Colonic mucosa (tissue), 4 donors: ENCODE measurements around the gene PPARA. TPM values are rescaled to one million over a fixed set of nuclear protein-coding genes. Genes with fewer than 3 reads are reported as not detected.
A peak's percentile ranks its signal among the peaks of the same experiment; 100 is the strongest.
"Not testable (repeated sequence)": the region's sequence is repeated elsewhere in the genome, so short reads cannot be mapped to it uniquely, and the experiment has no call there.

Experiments
- DNase-seq: peaks from one replicate; pipeline ENCODE4 v3.0.0-alpha.2; 2020
- H3K27ac ChIP-seq: fragments of 200-600 bp; one replicate; pipeline ENCODE4 v1.8.0; 2021
- H3K27me3 ChIP-seq: fragments of 200-600 bp; one replicate; pipeline ENCODE4 v1.8.0; 2021
- H3K36me3 ChIP-seq: fragments of 200-600 bp; one replicate; pipeline ENCODE4 v1.8.0; 2021
- H3K4me1 ChIP-seq: fragments of 200-600 bp; one replicate; pipeline ENCODE4 v1.8.0; 2021; ENCODE audit warnings: mild to moderate bottlenecking
- H3K4me3 ChIP-seq: fragments of 200-600 bp; one replicate; pipeline ENCODE4 v1.8.0; 2021
- H3K9ac ChIP-seq, 2 donors: one replicate each; pipeline ENCODE4 v1.7.0; 2013; ENCODE audit warnings: control low read depth in 2 of 2, low read depth in 2 of 2, low read length in 2 of 2
- H3K9me3 ChIP-seq: fragments of 200-600 bp; one replicate; pipeline ENCODE4 v1.8.0; 2021
- CTCF ChIP-seq: fragments of 200-600 bp; IDR thresholded peaks from one replicate; pipeline ENCODE4 v1.8.0; 2022; ENCODE audit warnings: antibody characterized with exemption, mild to moderate bottlenecking
- intact Hi-C: fragments of 100-400 bp; cut with DNase I; formaldehyde crosslinking; loops from one replicate; pipeline ENCODE4 v1.14.1; 2022
- total RNA-seq, 2 donors: library from RNA; stranded (reverse); fragmentation: NEBNext Ultra II Directional in 1 of 2; extraction: Animal tissue kit (Norgen Biotek cat#: 25700) in 1 of 2; gene quantifications; one replicate each; pipeline ENCODE4 v1.2.1, GENCODE V29; 2021
- donor health status: healthy.
- donor health status: DM: no; HTN: no; CAD: no.
- donor health status: DM: no; HTN: no; CAD: no.

Gene PPARA
- total RNA-seq, 2 donors from 2014 or later = 59.8 to 74.8 TPM

- no peak overlapping the region for H3K4me3 ChIP-seq
- intact Hi-C loops = no loop called here
- DNase-seq = peak; percentile 51
- H3K4me1 ChIP-seq = peaks cover 29% of the 10 kb centered on the region
- H3K27ac ChIP-seq = peak overlapping the region; percentile 42
- H3K9me3 ChIP-seq = no peaks in the 10 kb centered on the region
- no peak overlapping the region for H3K9ac ChIP-seq
- TF ChIP-seq CTCF = no peak
- no peaks in the 10 kb centered on the region for H3K36me3 ChIP-seq
- H3K27me3 ChIP-seq = no peaks in the 10 kb centered on the region
These were observed 42.1 kb downstream of the PPARA start for GRCh38 chr22:46192210-46192993.

GRCh38 chr22:46193898-46194310 is 43.6 kb downstream of the PPARA start:
- H3K27ac ChIP-seq = peak overlapping the region; percentile 60
- H3K27me3 ChIP-seq = no peaks in the 10 kb centered on the region
- no peaks in the 10 kb centered on the region for H3K9me3 ChIP-seq
- H3K9ac ChIP-seq = peak overlapping the region in 1 of 2 donors; percentile 63
- H3K4me3 ChIP-seq = no peak overlapping the region
- no peak for TF ChIP-seq CTCF
- H3K36me3 ChIP-seq = no peaks in the 10 kb centered on the region
- peak; percentile 83 for DNase-seq
- intact Hi-C loops = no loop called here
- peaks cover 29% of the 10 kb centered on the region for H3K4me1 ChIP-seq

GRCh38 chr22:46195487-46196165 is 45.3 kb downstream of the PPARA start:
- no peak overlapping the region for H3K4me3 ChIP-seq
- DNase-seq = peak; percentile 91
- no peaks in the 10 kb centered on the region for H3K36me3 ChIP-seq
- peak overlapping the region; percentile 72 for H3K27ac ChIP-seq
- intact Hi-C loops = no loop called here
- no peak for TF ChIP-seq CTCF
- peak overlapping the region; percentile 26 to 73 for H3K9ac ChIP-seq
- no peaks in the 10 kb centered on the region for H3K27me3 ChIP-seq
- no peaks in the 10 kb centered on the region for H3K9me3 ChIP-seq
- peaks cover 29% of the 10 kb centered on the region for H3K4me1 ChIP-seq

- Histone ChIP-seq H3K4me3 (no peak overlapping the region), H3K27me3 (no peaks in the 10 kb centered on the region), H3K36me3 (no peaks in the 10 kb centered on the region), H3K9me3 (no peaks in the 10 kb centered on the region), H3K4me1 (peaks cover 29% of the 10 kb centered on the region), H3K27ac (peak overlapping the region; percentile 72), H3K9ac (peak overlapping the region; percentile 26 to 73)
- DNase-seq = peak; percentile 72
- no peak for TF ChIP-seq CTCF
- intact Hi-C loops = no loop called here
These were observed 46.0 kb downstream of the PPARA start for GRCh38 chr22:46196278-46196677.

GRCh38 chr22:46198274-46198673 is 47.9 kb downstream of the PPARA start:
- no peak for TF ChIP-seq CTCF
- intact Hi-C loops = no loop called here
- Histone ChIP-seq H3K4me1 (peaks cover 22% of the 10 kb centered on the region), H3K36me3 (no peaks in the 10 kb centered on the region), H3K27me3 (no peaks in the 10 kb centered on the region), H3K9ac (no peak overlapping the region), H3K4me3 (no peak overlapping the region), H3K9me3 (no peaks in the 10 kb centered on the region), H3K27ac (no peak overlapping the region)
- DNase-seq = no peak

- H3K27ac ChIP-seq, H3K36me3 ChIP-seq, H3K9ac ChIP-seq, H3K9me3 ChIP-seq, H3K4me3 ChIP-seq, intact Hi-C loops, DNase-seq, H3K27me3 ChIP-seq: not testable (repeated sequence)
- H3K4me1 ChIP-seq = peaks cover 19% of the 10 kb centered on the region
These were observed 48.5 kb downstream of the PPARA start for GRCh38 chr22:46198806-46199205.
